Suprapubic skin (tissue), 4 donors: ENCODE measurements around the gene DOK6. TPM values are rescaled to one million over a fixed set of nuclear protein-coding genes. Genes with fewer than 3 reads are reported as not detected.

Experiments used
- DNase-seq, 2 donors: peaks; one replicate each; pipeline ENCODE4 v3.0.0-alpha.2; 2019; ENCODE audit warnings: low spot score in 2 of 2
- H3K27ac ChIP-seq: fragments of 200-600 bp; sonication (generic); one replicate; pipeline ENCODE4 v1.5.1; 2019
- H3K27me3 ChIP-seq: fragments of 200-600 bp; sonication (generic); one replicate; pipeline ENCODE4 v1.5.1; 2019
- H3K36me3 ChIP-seq: fragments of 200-600 bp; sonication (generic); one replicate; pipeline ENCODE4 v1.5.1; 2019
- H3K4me1 ChIP-seq: fragments of 200-600 bp; sonication (generic); one replicate; pipeline ENCODE4 v1.5.1; 2019
- H3K4me3 ChIP-seq: fragments of 200-600 bp; sonication (generic); one replicate; pipeline ENCODE4 v1.5.1; 2019; ENCODE audit warnings: mild to moderate bottlenecking
- H3K9me3 ChIP-seq: fragments of 200-600 bp; sonication (generic); one replicate; pipeline ENCODE4 v1.5.1; 2019
- CTCF ChIP-seq, 2 donors: fragments of 200-600 bp in 1 of 2; fragments of 450-650 bp in 1 of 2; sonication (generic) in 1 of 2; IDR thresholded peaks; one replicate each; pipeline ENCODE4 v1.5.1; 2016 to 2019; ENCODE audit warnings: antibody characterized with exemption in 2 of 2, mild to moderate bottlenecking in 1 of 2, moderate library complexity in 1 of 2
- EP300 ChIP-seq: sonication (generic); formaldehyde crosslinking; IDR thresholded peaks from one replicate; pipeline ENCODE4 v1.6.1; 2017; ENCODE audit warnings: antibody characterized with exemption
- POLR2A ChIP-seq, 2 donors: fragments of 450-650 bp; IDR thresholded peaks; one replicate each; pipeline ENCODE4 v1.6.1; 2017; ENCODE audit warnings: antibody characterized with exemption in 2 of 2, mild to moderate bottlenecking in 2 of 2, moderate library complexity in 2 of 2
- POLR2AphosphoS5 ChIP-seq, 3 donors: sonication (generic); formaldehyde crosslinking; IDR thresholded peaks; one replicate each; pipeline ENCODE4 v1.6.1; 2017; ENCODE audit warnings: antibody characterized with exemption in 3 of 3
- WGBS: methylation state at CpG from one replicate; pipeline ENCODE4 v1.1.5; 2018; 5-methylcytosine and 5-hydroxymethylcytosine counted together
- total RNA-seq, 4 donors: library from RNA; depleted of rRNA; stranded (reverse); fragments of >200 nt; gene quantifications; one replicate each; pipeline ENCODE4 v1.1.0, GENCODE V29; 2016

DOK6 gene
- total RNA-seq, 4 donors from 2014 or later = 0.21 to 0.80 (median 0.42) TPM; not detected in 1

GRCh38 chr18:69774831-69775230, 374.1 kb downstream of the DOK6 start:
- Histone ChIP-seq H3K36me3 (no peaks in the 10 kb centered on the region), H3K4me3 (no peak overlapping the region), H3K9me3 (no peaks in the 10 kb centered on the region), H3K27me3 (no peaks in the 10 kb centered on the region), H3K4me1 (no peaks in the 10 kb centered on the region), H3K27ac (no peak overlapping the region)
- DNase-seq = no peak
- 14% methylated on average over 3 of the region's 3 CpGs for WGBS
- TF ChIP-seq CTCF (IDR thresholded peaks at IDR 0.05) = no peak
- TF ChIP-seq POLR2AphosphoS5 (IDR thresholded peaks at IDR 0.05) = no peak
- no peak for TF ChIP-seq POLR2A (IDR thresholded peaks at IDR 0.05)
- TF ChIP-seq EP300 = no peak

- no peak for DNase-seq
- Histone ChIP-seq H3K4me3 (no peak overlapping the region), H3K9me3 (no peaks in the 10 kb centered on the region), H3K36me3 (no peaks in the 10 kb centered on the region), H3K4me1 (no peaks in the 10 kb centered on the region), H3K27ac (no peak overlapping the region), H3K27me3 (no peaks in the 10 kb centered on the region)
- no peak for TF ChIP-seq EP300
- no peak for TF ChIP-seq POLR2A (IDR thresholded peaks at IDR 0.05)
Observed at GRCh38 chr18:69777248-69777647, 376.6 kb downstream of the DOK6 start.

- no peak overlapping the region for H3K4me3 ChIP-seq
- DNase-seq = no peak
- no peak overlapping the region for H3K27ac ChIP-seq
- no peaks in the 10 kb centered on the region for H3K9me3 ChIP-seq
- no peak for TF ChIP-seq CTCF (IDR thresholded peaks at IDR 0.05)
- no peak for TF ChIP-seq EP300
- no peak for TF ChIP-seq POLR2AphosphoS5 (IDR thresholded peaks at IDR 0.05)
- no peak for TF ChIP-seq POLR2A (IDR thresholded peaks at IDR 0.05)
- no peaks in the 10 kb centered on the region for H3K36me3 ChIP-seq
- 98% methylated on average over 1 of the region's 1 CpG for WGBS
- H3K27me3 ChIP-seq = no peaks in the 10 kb centered on the region
- no peaks in the 10 kb centered on the region for H3K4me1 ChIP-seq
Observed at GRCh38 chr18:69778680-69779079, 378.0 kb downstream of the DOK6 start.

- H3K36me3 ChIP-seq = no peaks in the 10 kb centered on the region
- H3K27me3 ChIP-seq = no peaks in the 10 kb centered on the region
- H3K4me1 ChIP-seq = no peaks in the 10 kb centered on the region
- WGBS = 74% methylated on average over 3 of the region's 3 CpGs
- H3K9me3 ChIP-seq = no peaks in the 10 kb centered on the region
- no peak overlapping the region for H3K4me3 ChIP-seq
- TF ChIP-seq POLR2A (IDR thresholded peaks at IDR 0.05) (no peak), POLR2AphosphoS5 (IDR thresholded peaks at IDR 0.05) (no peak), EP300 (no peak), CTCF (IDR thresholded peaks at IDR 0.05) (no peak)
- H3K27ac ChIP-seq = no peak overlapping the region
- DNase-seq = no peak
Observed at GRCh38 chr18:69780851-69781250, 380.2 kb downstream of the DOK6 start.

- Histone ChIP-seq H3K4me3 (no peak overlapping the region), H3K27ac (no peak overlapping the region), H3K9me3 (no peaks in the 10 kb centered on the region), H3K4me1 (no peaks in the 10 kb centered on the region), H3K36me3 (no peaks in the 10 kb centered on the region), H3K27me3 (no peaks in the 10 kb centered on the region)
- TF ChIP-seq POLR2AphosphoS5 (IDR thresholded peaks at IDR 0.05) (no peak), POLR2A (IDR thresholded peaks at IDR 0.05) (no peak), EP300 (no peak), CTCF (IDR thresholded peaks at IDR 0.05) (no peak)
- WGBS = 90% methylated on average over 2 of the region's 2 CpGs
- DNase-seq = no peak
Observed at GRCh38 chr18:69784815-69785214, 384.1 kb downstream of the DOK6 start.

GRCh38 chr18:69785466-69785865, 384.8 kb downstream of the DOK6 start:
- TF ChIP-seq POLR2AphosphoS5 (IDR thresholded peaks at IDR 0.05) = no peak
- TF ChIP-seq POLR2A (IDR thresholded peaks at IDR 0.05) = no peak
- TF ChIP-seq EP300 = no peak
- TF ChIP-seq CTCF (IDR thresholded peaks at IDR 0.05) = no peak
- no peak overlapping the region for H3K27ac ChIP-seq
- no peak for DNase-seq
- WGBS = 71% methylated on average over 3 of the region's 3 CpGs
- no peaks in the 10 kb centered on the region for H3K27me3 ChIP-seq
- H3K9me3 ChIP-seq = no peaks in the 10 kb centered on the region
- no peak overlapping the region for H3K4me3 ChIP-seq
- H3K4me1 ChIP-seq = no peaks in the 10 kb centered on the region
- H3K36me3 ChIP-seq = no peaks in the 10 kb centered on the region
